ENCODE results near the gene SPECC1. TPM values are rescaled to one million over a fixed set of nuclear protein-coding genes. Genes with fewer than 3 reads are reported as not detected.

SPECC1 gene
- total RNA-seq, 2 donors from 2014 or later = 53.5 to 78.3 TPM

- intact Hi-C loops (cut with DNase I) = no loop called here
- H3K4me1 ChIP-seq = no peaks in the 10 kb centered on the region
- no peak overlapping the region for H3K4me3 ChIP-seq
- no peaks in the 10 kb centered on the region for H3K9me3 ChIP-seq
- no peak for TF ChIP-seq CTCF (IDR thresholded peaks at IDR 0.05)
- DNase-seq = no peak
- no peaks in the 10 kb centered on the region for H3K27me3 ChIP-seq
- no peak overlapping the region for H3K9ac ChIP-seq (ENCODE audit: low read depth in 2 of 2, low read length in 2 of 2)
- H3K36me3 ChIP-seq = no peaks in the 10 kb centered on the region
- H3K27ac ChIP-seq = no peak overlapping the region
Measured at GRCh38 chr17:20045476-20045875, 36.3 kb downstream of the SPECC1 start.

GRCh38 chr17:20046629-20047028, 37.5 kb downstream of the SPECC1 start:
- intact Hi-C loops (cut with DNase I) = no loop called here

GRCh38 chr17:20051624-20052023, 42.5 kb downstream of the SPECC1 start:
- no peak for TF ChIP-seq CTCF (IDR thresholded peaks at IDR 0.05)
- Histone ChIP-seq H3K9me3 (no peaks in the 10 kb centered on the region), H3K9ac (ENCODE audit: low read depth in 2 of 2, low read length in 2 of 2) (no peak overlapping the region), H3K27me3 (no peaks in the 10 kb centered on the region), H3K4me1 (no peaks in the 10 kb centered on the region), H3K27ac (no peak overlapping the region), H3K4me3 (no peak overlapping the region), H3K36me3 (no peaks in the 10 kb centered on the region)
- intact Hi-C loops (cut with DNase I) = no loop called here
- DNase-seq = no peak

More at GRCh38 chr17:20046629-20047028, 37.5 kb downstream of the SPECC1 start:
- no peaks in the 10 kb centered on the region for H3K36me3 ChIP-seq
- no peaks in the 10 kb centered on the region for H3K4me1 ChIP-seq
- H3K27me3 ChIP-seq = no peaks in the 10 kb centered on the region
- H3K27ac ChIP-seq = no peak overlapping the region
- no peaks in the 10 kb centered on the region for H3K9me3 ChIP-seq
- no peak overlapping the region for H3K4me3 ChIP-seq
- no peak overlapping the region for H3K9ac ChIP-seq (ENCODE audit: low read depth in 2 of 2, low read length in 2 of 2)
- no peak for DNase-seq
- no peak for TF ChIP-seq CTCF (IDR thresholded peaks at IDR 0.05)

- no peak overlapping the region for H3K9ac ChIP-seq (ENCODE audit: low read depth in 2 of 2, low read length in 2 of 2)
- TF ChIP-seq CTCF (IDR thresholded peaks at IDR 0.05) = no peak
- intact Hi-C loops (cut with DNase I) = no loop called here
- no peak overlapping the region for H3K27ac ChIP-seq
- no peak for DNase-seq
- H3K4me1 ChIP-seq = no peaks in the 10 kb centered on the region
- H3K36me3 ChIP-seq = no peaks in the 10 kb centered on the region
- H3K27me3 ChIP-seq = no peaks in the 10 kb centered on the region
- no peak overlapping the region for H3K4me3 ChIP-seq
- H3K9me3 ChIP-seq = no peaks in the 10 kb centered on the region
Measured at GRCh38 chr17:20053361-20053964, 44.3 kb downstream of the SPECC1 start.

- intact Hi-C loops (cut with DNase I) = no loop called here
Measured at GRCh38 chr17:20059728-20060188, 50.6 kb downstream of the SPECC1 start.

More at GRCh38 chr17:20059728-20060188, 50.6 kb downstream of the SPECC1 start:
- Histone ChIP-seq H3K4me1 (no peaks in the 10 kb centered on the region), H3K9ac (ENCODE audit: low read depth in 2 of 2, low read length in 2 of 2) (no peak overlapping the region), H3K27ac (no peak overlapping the region), H3K27me3 (no peaks in the 10 kb centered on the region), H3K4me3 (no peak overlapping the region), H3K36me3 (no peaks in the 10 kb centered on the region), H3K9me3 (no peaks in the 10 kb centered on the region)
- DNase-seq = no peak
- TF ChIP-seq CTCF (IDR thresholded peaks at IDR 0.05) = no peak
